ENCODE data around the gene PRKCZ. TPM values are rescaled to one million over a fixed set of nuclear protein-coding genes. Genes with fewer than 3 reads are reported as not detected.
A peak's percentile ranks its signal among the peaks of the same experiment; 100 is the strongest.

The PRKCZ gene
- total and polyA plus RNA-seq, 5 donors from 2014 or later, result 11.0 to 42.7 (median 13.6) TPM

- Mint-ChIP-seq H3K9me3 (peaks cover 0 to 1% (median 0%) of the 10 kb centered on the region in 7 donors), H3K4me3 (peak overlapping the region; percentile 95 to 99 (median 96)), H3K36me3 (no peaks in the 10 kb centered on the region), H3K27ac (peak overlapping the region; percentile 98 to 99 (median 99)), H3K27me3 (peaks cover 14% of the 10 kb centered on the region), H3K4me1 (peaks cover 13 to 88% (median 47%) of the 10 kb centered on the region in 4 donors)
- peak in 1 of 3 donors; percentile 65 for DNase-seq
- Histone ChIP-seq H3K4me3 (ENCODE audit: low read depth, low read length) (peak overlapping the region; percentile 66), H3K4me1 (ENCODE audit: control insufficient read depth, insufficient read depth, low read length, poor library complexity, severe bottlenecking) (peaks cover 96% of the 10 kb centered on the region), H3K9me3 (ENCODE audit: control insufficient read depth in 2 of 2, low read length in 2 of 2) (no peaks in the 10 kb centered on the region), H3K36me3 (ENCODE audit: control insufficient read depth, insufficient read depth, low read length) (no peaks in the 10 kb centered on the region), H3K27me3 (ENCODE audit: control insufficient read depth, insufficient read depth, low read length) (no peaks in the 10 kb centered on the region), H3K27ac (ENCODE audit: insufficient read depth, low read length, poor library complexity, severe bottlenecking) (peak overlapping the region; percentile 84)
- ATAC-seq (ENCODE audit: low read depth in 2 of 2), result peak in 1 of 2 donors; percentile 14
Observed at GRCh38 chr1:2234762-2235113, 184.5 kb downstream of the PRKCZ start.

Other genes with a start within 250 kb of the PRKCZ start
- gene GNB1, start 159.3 kb upstream of the PRKCZ start, total RNA-seq, result 242 TPM
- gene GNB1, start 159.3 kb upstream of the PRKCZ start, polyA plus RNA-seq, result 100 to 1,000 TPM in 2 of 4 donors, 10 to 100 TPM in 2; 47.0 to 106 (median 78.3) TPM
- not detected for gene CALML6, start 135.2 kb upstream of the PRKCZ start, total RNA-seq
- not detected for gene CALML6, start 135.2 kb upstream of the PRKCZ start, polyA plus RNA-seq
- 0.62 TPM for gene TMEM52, start 131.1 kb upstream of the PRKCZ start, total RNA-seq
- gene TMEM52, start 131.1 kb upstream of the PRKCZ start, polyA plus RNA-seq, result under 1 TPM in 1 of 4 donors, not detected in 3; 0.50 TPM
- gene CFAP74, start 46.6 kb upstream of the PRKCZ start, total RNA-seq, result not detected
- gene CFAP74, start 46.6 kb upstream of the PRKCZ start, polyA plus RNA-seq, result not detected
- gene GABRD, start 31.1 kb upstream of the PRKCZ start, total RNA-seq, result 0.22 TPM
- not detected for gene GABRD, start 31.1 kb upstream of the PRKCZ start, polyA plus RNA-seq
- gene FAAP20, start 144.4 kb downstream of the PRKCZ start, total RNA-seq, result 40.4 TPM
- gene FAAP20, start 144.4 kb downstream of the PRKCZ start, polyA plus RNA-seq, result 10 to 100 TPM; 40.0 to 66.5 (median 51.5) TPM
- 218 TPM for gene SKI, start 177.9 kb downstream of the PRKCZ start, total RNA-seq
- gene SKI, start 177.9 kb downstream of the PRKCZ start, polyA plus RNA-seq, result under 1 TPM; 0.25 to 0.57 (median 0.31) TPM

All from CD4-positive, CD25-positive, alpha-beta regulatory T cell (primary cell).